Esophagus mucosa (tissue), 1 donor: Measurements from ENCODE around the gene PREX1. TPM values are rescaled to one million over a fixed set of nuclear protein-coding genes. Genes with fewer than 3 reads are reported as not detected.

ENCODE experiments used
- ATAC-seq: fragments of 200-7000 bp; cut with Tn5 transposase; one replicate; pipeline ENCODE4 v1.9.1; 2020
- total RNA-seq: library from RNA; stranded (reverse); gene quantifications from one replicate; pipeline ENCODE4 v1.2.4, GENCODE V29; 2023
- donor health status: DM: yes; HTN: yes; CAD: no.

The PREX1 gene
- total RNA-seq, 1 donor from 2014 or later = 2.7 TPM

DNA sequence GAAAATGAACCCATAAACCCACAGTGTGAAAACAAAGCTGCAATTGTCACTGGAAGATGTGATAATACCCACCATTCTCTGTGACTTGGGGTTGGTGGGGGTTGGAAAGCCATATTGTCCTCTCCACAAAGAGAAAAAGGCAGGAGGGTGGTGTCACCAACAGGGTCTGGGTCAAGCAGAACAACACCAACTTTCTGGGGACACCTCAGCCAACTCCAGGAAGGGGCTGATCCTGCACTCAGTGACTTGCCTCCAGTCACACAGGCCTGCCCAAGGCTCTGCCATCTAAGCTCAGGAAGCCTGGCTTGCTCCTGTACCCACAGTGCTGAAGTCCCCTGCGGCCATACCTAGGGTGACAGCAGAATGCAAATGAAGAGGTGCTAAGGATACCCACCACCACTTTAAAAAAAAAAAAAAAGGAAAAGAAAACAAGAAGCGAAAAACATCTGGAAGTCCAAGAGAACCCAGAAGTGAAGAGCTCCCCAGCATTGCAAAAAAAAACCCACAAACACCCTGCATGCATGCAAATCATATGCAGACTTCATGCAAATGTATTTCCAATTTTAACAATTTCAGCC lies 110.6 kb downstream of the PREX1 start:
- peak; percentile 11 for ATAC-seq

DNA sequence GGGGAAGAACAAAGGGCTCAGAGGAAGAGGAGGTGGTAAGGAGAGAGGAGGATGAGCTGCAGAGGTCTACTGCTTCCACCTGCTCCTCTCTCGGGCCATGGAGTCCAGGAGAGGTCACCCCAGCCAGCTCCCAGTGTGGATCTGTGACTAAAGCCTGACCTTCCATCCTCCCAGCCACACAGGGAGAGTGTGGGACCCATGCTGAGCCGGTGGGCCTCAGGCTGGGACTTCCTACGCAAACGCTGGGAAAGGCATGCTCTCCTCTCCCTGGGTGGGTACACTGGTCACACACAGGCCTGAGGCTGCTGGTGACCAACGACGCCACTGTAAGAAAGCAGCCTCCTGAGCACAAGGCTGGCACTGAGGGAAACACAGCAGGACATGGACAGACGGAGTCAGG lies 111.3 kb downstream of the PREX1 start:
- ATAC-seq = peak; percentile 4

DNA sequence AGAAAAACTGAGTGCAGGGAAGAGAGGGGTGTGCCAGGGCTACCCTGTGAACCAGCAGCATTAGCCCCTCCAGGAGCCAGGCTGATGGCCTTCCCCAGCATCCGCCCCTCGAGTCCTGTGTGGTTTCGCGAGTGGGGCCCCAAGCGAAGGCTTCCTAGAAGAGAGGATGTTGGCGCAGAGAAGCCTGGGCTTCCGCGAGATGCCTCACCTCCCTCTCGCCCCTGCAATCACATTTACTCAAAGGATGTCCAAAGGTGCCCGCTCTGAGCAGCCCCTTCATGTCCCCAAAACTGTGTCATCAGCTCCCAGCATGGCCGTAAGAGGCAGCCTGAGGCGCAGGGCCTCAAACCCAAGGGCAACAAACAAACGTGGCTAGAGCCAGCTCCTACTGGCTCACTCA lies 111.7 kb downstream of the PREX1 start:
- no peak for ATAC-seq

DNA sequence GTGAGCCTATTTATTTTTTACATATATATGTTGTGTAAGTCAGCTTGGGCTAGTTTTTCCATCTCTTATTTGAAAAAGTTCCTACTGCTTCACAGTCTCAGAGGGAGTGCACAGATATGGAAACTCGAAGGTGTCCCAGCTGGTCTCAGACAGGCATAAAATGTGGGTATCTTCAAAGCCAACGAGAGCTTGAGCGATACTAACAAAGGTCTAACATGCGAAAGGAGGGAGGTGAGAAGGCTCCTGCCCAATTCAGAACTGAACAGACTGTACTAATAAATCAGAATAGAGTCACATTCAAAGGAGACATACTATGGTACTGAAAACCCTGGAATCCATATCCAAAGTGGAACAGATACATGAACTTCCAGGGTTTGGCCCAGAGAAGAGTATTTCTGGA lies 113.0 kb downstream of the PREX1 start:
- ATAC-seq = no peak

DNA sequence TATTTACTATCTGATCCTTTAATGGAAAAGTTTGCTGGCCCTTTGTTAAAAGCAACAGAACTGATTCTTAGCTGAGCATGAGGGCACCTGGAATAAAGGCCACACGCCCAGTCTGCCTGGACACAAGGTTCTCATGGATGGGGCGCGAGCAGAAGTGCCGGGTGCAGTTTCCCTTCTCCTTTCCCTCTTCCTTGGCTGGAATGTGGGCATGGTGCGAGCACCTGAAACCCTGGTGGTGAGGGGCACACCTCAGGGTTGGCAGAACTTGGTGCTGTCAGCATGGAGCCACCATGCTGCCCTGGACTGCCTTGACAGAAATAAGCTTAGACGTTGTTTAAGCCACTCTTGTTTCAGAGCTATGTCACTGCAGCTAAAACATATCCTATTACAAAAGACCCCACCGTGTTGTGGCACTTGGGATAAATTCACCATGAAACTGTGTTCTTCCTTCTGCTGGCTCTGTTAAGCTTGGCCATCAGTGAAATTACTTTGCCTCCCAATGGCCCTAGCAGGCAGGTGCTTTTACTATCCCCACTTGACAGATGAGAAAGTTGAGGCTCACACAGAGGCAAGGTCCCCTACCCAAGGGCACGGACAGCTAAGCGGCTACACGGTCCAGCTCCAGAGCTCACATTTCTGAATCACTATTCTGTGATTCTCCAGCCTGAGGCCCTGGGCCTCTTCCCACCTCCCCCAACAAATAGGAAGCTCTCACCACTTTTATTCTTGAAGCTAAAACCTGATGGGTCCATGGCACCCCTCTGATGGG lies 115.9 kb downstream of the PREX1 start:
- ATAC-seq = no peak

DNA sequence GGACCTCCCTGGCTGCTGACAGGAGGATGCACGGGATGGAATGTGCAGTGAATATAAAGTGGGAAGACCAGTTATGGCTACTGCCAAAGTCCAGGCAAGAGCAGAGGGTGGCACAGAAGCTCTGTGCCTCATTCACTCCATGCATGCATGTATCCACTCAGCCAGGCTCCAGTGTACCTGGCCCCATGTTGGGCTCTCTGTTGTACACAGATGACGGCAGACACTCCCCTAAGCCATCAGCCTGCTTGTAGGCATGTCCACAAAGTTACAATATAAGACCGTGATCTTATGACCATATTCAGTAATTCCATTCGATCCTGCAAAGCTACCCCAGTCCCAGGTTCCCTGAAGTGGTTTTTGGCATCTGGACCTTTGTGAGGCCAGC lies 116.8 kb downstream of the PREX1 start:
- no peak for ATAC-seq

DNA sequence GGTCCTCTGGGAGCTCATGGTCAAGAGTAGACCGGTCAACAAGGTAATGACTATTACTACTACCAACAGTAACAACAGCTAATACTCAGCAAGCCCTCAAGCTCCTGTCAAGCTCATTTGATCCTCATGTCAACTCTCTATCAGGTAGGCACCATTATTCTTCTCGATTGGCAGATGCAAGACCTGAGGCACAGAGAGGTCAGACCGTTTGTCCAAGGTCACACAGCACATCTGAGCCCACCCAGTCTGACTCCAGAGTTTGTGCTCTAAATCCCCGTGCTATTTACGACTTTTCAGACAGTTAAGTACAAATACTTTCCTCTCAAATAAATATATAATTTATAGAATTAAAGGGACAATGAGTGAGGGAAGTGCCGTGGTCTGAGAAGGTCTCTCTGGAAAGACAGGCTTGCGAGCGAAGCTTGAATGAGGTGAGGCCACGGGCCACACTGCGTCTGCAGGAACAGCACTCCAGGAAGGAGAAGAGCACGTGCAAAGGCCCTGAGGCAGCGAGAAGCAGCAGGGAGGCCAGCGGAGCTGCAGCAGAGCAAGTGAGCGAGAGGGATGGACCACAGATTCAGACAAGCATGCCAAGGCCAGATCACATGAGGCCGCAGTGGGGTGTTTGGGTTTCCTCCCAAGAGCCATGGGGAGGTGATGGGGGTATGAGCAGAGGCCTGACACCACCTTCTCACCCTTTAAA lies 117.3 kb downstream of the PREX1 start:
- ATAC-seq = no peak

DNA sequence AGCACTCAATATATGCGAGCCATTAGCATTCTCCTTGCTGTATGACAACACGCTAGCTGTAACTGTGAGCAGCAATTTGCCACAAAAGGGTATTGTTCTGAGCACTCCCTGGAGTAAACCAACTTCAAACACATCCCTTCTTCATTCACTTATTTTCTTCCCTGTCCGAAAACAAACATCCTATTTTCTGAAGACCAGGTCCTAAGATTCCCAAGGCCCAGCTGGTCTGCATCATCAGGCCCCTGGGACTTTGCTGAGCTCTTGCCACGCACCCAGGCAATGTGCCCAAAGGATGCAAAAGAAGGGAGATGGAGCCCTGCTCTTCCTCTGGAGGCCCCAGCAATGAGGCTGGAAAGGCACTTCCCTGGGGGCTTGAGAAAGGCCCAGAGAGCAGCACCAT lies 118.1 kb downstream of the PREX1 start:
- ATAC-seq = no peak

DNA sequence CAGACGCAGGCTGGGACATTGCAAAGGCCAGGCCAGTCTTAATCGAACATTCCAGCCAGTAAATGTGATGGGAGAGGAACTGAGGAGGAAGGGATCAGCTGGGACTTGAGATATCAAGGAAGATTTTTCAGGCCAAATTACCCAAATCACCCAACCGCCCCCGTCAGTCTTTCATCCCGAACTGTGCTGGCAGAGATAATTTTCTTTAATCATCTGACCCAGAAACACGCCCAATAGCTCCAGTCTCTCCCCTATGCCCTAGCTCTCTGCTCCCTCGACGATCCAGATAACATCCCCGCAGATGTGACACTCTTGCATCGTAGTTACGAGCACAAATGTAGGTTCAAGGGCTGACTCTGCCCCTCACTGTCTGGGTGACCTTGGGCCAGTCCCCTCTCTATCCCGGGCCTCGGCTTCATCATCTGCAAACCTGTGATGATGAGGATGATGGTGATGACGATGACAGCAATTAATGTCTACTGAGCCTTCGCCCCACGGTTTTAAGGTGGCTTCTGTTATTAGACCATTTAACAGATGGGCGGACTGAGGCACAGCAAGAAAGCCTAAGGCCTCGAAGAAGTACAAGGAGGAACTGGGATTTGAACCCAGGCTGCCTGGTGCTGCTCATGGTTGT lies 118.6 kb downstream of the PREX1 start:
- ATAC-seq = no peak

DNA sequence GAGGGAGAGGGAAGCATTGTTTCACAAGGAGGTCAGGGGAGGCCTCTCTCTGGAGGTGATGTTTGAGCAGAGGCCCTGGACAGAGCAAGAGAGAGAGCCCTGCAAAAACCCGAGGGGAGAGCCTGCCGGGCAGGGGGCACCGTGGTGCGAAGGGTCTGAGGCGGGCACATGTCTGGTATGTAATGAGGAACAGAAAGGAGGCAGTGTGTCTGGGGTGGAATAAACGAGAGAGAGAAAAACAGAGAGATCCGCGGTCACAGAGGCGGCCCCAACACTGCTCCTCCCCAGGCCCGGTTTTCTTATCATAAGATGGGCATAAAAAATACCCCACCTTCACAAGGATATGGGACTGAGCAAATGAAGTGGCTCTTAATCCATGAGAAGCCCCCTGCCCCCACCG lies 119.2 kb downstream of the PREX1 start:
- ATAC-seq = no peak

DNA sequence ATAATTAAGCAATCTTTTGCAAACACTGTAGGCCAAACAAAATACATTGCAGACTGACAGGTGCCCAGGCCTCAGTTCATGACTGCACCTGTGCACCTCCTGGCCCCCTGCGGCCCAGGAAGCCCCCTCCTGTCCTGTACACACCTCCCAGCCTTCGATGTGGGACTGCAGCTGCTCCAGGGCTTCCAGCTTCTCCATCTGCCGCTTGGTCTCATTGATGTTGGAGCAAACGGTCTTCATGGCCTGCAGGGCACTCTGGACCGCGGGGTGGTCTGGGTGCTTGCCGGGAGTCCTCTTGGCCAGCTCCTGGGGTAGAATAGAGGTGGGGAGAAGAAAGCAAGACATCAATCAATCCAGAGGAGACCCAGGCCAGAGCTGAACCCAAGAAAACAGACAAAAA lies 119.7 kb downstream of the PREX1 start:
- ATAC-seq = no peak

DNA sequence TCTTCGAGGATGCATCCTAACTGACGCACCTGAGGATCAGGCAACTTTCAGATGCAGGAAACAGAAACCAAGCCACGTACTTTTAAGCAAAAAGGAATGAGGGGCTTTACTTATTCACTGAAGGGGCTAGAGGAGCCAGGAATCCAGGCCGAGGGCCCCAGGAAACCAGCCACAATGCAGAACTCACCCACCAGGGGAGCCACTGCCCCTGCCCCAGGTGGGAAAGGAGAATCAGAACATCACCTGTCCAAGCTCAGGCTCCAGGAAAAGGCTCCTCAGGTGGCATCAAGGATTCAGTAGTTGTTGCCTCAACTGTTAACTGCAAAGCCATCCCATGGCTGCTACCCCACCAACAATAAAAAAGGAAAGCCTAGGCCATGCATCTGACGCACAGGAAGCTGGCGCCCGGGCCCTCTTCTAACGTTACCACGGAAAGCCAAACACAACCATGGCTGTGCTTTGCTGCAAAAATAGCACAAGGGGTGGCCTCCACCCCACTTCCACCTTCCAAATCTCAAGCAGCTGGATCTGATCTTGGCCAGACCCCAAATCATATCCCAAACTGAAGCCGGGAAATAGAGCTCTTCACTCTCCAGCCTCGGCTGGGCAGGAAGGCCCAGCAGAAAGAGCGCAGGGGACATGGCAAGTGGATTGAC lies 121.0 kb downstream of the PREX1 start:
- no peak for ATAC-seq

DNA sequence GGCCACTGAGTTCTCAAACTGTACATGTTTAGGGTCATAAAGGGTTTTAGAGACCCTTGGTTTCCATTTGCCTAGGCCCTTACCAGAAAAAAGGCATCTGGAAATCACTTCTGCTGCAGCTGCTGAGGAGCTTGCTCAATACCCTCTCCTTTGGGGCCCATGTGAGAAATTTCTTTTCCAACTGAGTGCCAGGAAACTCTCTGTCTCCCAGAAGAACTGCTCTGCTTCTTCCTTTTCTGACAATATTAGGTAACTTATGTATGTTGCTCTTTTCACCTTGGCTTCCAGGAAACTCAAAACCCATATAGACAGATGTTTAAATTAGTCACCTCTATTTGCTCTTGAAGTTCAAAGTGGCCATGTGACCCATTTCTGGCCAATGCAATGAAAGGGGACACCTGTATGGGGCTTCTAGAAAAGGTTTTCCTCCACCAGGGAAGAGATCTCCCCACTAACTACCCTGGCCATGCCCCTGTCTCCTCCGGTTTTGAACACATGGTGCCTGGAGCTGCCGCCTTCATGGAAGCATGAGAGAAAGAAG lies 121.6 kb downstream of the PREX1 start:
- no peak for ATAC-seq

DNA sequence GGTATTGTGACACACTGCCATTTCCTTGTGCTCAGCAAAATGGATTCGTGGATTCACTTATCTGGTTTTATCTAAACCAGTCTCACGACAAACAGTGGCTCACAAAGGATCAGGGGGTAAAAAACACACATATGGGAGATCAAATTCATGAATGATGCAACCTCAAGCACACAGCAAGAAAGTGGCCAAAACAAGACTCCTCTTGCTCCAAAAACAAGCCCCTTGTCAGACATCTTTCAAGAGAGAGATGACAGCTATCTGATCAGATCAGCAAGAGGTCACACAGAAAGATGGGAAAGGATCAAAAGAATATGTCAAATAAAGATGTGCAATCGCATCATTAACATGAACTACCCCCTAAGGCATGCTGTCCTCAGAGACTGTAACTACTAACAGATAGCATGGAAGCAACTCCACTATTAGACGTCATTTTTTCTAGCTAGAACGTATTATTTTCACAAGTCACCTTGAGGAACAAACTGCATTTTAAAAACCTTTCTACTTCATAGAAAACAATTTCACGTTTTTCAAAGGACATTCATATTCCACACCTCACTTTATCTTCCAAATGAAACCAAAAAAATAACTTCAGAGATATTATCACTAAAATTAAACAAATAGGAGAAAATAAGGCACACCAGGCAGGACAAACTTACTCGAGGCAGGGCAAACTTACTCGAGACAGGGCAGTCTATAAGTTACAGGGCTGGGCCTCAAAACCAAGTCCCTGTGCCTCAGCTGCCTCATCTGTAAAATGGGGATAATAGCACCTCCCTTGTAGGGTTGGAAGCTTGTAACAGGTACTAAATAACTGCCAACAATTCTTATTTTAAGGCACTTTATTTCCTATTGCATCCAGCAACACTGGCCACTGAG lies 122.3 kb downstream of the PREX1 start:
- no peak for ATAC-seq

DNA sequence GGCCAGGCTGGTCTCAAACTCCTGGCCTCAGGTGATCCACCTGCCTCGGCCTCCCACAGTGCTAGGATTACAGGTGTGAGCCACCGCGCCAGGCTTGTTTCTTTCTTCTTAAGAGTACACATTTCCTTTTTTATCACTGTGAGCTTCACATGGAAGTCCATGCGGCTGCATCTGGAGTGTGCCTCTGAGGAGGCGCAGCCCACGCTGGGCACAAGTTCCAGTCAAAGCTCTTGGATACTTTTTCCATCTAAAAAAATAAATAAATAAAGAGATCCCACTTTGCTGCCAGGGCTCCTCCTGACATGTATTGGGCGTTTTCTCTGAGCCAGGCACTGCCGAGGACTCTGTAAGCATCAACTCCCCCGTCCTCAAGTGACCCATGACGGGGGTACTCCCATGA lies 123.0 kb downstream of the PREX1 start:
- no peak for ATAC-seq

DNA sequence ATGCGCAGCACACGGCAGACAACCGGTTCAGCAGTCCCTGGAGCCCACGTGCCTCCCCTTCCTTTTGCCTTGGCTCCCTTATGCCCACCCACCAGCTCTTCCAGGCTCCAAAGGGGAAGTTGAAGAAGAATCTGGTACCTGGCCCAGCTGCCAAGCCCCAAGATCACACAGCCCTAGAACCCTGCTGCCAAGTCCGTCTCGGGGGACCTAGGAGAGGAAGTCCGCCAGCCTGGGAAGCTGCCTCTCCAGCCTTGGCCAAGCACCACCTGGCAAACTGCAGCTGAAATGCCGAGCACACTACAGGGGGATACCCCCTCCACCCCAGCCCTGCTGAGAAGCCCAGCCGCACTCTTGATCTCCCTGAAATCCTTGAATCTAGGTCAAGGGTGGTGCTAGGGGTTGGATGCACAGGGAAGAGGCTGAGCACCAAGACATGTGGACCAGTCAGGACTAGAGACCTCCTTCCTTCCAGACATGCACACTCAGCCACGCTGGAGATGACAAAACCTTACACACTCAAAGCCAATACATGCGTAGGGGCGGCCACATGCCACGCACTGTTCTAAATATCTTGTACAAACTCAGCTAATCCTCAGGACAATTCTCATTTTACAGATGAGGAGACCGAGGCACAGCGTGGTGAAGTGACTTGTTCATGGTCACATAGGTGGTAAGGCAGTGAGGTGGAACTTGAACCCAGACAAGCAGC lies 124.1 kb downstream of the PREX1 start:
- ATAC-seq = no peak

DNA sequence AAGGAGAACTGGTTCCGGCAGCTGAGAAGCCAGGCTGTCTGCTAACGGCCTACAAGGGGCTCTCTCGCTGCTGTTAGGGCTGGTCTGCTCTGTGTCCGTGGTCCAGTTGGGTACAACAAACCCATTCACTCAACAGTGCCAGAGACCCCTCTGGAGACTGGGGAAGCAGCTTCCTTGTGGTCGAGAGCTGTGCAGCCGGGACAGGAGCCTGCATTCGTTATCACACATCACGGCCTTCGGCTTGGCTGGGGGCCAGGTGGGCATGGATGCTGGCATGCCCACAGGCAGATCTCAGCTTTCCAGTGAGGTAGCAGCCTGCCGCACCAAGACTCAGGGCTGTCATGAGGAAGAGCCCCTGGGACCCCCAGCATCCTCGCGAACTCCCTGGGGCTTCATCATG lies 124.7 kb downstream of the PREX1 start:
- ATAC-seq = no peak

DNA sequence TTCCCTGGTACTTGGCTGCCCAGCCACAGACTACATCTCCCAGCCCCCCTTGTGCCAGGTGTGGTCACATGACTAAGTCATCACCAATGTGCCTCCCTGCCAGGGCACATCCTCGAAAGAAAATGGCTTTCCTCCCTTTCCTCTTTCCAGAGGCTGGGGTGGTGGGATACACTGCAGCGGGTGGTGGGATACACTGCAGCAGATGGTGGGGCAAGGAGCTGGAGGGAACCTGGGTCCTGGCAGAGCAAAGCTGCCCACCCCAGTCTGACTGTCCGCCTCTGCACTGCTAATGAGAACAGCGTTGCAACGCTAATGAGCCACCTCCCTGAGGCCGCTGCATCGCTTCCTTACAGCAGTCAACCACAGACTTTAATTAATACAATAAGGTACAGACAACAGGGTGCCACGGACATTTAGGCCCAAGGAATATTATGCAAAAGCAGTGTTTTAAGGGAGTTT lies 125.3 kb downstream of the PREX1 start:
- no peak for ATAC-seq

DNA sequence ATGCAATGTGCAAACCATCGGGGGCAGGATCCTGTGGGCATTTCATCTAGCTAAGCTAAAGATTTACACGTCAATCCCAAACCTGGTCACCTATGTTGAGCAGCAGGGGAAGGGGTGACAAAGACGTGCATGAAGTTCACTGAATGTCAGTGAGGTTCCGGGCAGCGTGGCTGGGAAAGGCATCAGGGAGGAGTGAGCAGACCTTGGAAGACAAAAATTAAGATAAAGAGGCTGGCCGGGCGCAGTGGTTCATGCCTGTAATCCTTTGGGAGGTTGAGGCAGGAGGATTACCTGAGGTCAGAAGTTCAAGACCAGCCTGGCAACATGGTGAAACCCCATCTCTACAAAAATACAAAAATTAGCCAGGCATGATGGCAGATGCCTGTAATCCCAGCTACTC lies 126.1 kb downstream of the PREX1 start:
- no peak for ATAC-seq

DNA sequence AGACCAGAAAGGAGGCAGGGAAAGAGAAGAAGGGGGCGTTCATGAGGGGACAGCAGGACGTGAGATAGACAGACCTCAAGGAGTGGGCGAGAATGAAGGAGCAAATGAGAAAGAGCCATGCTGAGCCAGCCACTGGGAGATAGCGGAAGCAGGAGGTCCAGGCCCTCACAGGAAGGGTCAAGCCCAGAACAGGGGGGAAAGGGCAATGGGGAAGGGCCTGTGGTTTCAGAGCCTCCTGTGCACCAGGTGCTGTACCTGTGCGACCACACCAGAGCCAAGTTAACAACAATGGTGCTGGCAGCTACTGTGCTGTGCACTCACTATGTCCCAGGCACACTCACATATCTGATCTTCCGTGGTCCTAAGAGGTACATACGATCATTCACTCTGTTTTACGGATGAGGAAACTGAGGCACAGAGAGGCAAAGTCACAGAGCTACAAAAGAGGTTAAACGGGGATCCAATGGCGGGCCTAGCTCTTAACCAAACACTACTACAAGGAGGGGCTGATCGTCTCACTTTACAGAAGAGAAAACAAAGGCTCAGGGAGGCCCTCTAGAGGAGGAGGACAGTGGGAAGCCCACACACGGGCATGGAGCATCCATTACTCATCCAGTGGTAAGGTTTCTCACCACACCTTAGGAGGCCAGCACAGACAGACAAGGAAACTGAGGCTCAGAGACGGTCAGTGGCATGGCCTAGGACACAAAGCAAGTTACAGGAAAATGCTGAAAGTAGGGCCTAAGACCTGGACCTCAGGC lies 129.1 kb downstream of the PREX1 start:
- no peak for ATAC-seq
